GM21367 (cell line): ENCODE data around the gene CDYL2.

Experiments used
- ATAC-seq: cut with Tn5 transposase; IDR thresholded peaks from one replicate; pipeline ENCODE4 v1.9.1; 2021; ENCODE audit not compliant: unreplicated experiment

Gene CDYL2

DNA sequence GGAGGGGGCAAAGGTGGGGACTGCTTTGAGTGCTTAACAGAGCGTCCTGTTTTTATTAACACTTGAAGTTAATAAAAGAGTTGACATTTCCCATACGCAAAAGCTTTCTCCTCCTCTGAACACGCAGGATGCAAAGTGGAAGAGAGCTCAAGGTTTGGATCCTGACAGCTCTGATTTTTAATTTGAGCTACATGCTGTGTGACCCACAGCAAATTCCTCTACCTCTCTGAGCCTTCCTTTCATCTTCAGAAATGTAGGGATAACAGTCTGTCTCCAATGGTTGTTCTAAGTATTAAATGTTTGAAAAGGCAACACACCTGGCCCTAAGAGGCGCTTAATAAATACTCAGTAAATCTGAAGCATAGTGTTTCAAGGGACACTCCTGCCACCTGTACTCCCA, 93.0 kb downstream of the CDYL2 start:
- ATAC-seq: no peak

DNA sequence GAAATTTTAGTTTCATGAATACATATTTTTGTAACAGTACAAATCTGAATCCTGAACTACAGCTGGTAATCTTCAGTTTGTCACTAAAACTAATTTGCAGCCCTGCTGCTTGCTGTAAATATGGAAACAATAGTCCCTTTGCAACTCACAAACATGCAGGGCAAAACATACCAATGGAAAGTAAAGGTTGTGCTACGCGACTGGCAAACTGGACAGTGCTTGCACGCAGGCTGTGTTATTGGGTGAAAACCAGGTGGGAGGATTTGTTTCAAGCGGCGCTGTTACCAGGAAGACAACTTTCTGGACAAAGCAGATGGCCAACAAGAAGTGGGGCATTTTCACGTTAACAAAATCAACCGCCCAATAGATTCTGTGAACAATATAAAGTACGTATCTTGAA, 93.5 kb downstream of the CDYL2 start:
- ATAC-seq: no peak

DNA sequence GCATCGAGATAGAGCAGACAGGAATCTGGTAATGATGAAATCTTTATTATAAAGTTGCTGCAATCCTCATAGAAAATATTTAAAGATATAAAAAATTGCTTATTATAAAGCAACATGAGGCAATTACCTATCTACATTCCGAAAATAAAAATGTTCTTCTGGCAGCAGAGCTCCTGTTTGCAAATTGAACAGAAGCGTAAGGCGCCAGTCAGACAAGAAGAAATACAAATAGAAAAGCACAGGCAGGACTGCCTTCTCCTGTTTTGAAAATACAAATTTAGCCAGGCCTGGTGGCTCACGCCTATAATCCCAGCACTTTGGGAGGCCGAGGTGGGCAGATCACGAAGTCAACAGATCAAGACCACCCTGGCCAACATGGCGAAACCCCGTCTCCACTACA, 95.6 kb downstream of the CDYL2 start:
- no peak for ATAC-seq

DNA sequence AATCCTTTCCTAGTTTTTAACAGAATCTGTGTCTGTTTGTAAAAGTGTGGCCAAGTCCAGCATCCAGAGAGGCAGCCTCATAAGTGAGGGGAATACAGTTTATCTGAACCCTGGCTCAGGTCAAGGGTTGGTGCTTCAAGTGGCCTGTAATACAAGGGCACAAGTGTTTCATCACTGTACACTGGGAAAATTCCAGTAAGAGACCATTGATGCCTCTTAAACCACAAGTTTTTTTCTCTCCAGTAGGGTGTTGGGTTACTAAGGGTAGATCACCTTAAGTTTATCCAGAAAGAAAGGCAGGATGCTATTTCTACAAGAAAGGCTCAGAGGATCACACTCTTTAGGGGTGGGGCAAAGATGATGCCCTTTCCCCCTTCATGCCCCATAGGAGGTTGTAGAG, 96.7 kb downstream of the CDYL2 start:
- ATAC-seq: no peak

DNA sequence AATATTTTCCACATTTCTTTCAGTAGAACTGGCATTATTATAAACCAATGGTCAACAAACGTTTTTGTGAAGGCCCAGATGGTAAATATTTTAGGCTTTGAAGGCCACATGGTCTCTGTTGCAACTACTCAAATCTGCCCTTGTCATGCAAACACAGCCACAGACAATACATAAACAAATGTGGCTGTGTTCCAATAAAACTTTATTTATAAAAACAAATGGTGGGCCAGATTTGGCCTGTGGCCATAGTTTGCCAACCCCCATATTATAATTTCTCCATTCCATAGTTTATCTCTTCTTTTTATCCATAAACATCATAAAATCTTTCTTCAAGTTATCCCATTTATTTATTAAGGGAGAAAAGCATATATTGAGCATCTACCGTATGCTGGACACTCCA, 98.8 kb downstream of the CDYL2 start:
- no peak for ATAC-seq

DNA sequence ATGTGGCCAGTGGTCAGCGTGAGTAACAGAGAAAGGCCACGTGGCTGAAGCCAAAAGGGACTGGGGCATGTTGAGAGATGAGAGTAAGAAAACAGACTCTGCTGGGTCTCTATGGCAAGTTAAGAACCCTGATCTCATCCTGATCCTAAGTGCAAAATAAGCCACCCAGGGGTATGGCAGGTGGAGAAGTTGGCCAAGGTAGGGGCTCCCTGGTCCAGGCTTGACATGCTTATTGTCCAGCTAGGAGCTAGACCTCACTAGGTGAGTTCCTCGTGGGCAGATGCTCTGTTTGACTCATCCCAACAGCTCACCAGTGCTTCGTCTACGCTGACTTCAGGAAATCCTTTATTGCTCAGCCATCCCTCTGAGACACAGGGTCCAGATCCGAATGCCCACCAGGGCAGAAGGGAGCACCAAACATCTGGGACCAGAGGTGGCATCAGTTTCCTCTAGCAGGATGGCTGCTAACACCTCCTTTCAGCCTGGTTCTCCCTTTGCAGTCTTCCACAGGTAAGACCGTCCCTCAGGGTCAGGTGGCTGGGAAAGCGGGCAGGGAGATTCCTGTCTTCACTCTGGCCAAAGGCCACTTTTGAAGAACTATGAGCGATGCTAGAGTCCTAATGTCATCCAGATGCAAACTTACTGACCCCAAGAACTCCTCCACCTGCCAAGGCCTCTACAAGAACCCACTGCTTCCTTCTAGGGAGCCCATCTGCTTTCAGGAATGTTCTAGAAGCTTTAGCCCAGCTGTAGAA, 99.5 kb downstream of the CDYL2 start:
- no peak for ATAC-seq

DNA sequence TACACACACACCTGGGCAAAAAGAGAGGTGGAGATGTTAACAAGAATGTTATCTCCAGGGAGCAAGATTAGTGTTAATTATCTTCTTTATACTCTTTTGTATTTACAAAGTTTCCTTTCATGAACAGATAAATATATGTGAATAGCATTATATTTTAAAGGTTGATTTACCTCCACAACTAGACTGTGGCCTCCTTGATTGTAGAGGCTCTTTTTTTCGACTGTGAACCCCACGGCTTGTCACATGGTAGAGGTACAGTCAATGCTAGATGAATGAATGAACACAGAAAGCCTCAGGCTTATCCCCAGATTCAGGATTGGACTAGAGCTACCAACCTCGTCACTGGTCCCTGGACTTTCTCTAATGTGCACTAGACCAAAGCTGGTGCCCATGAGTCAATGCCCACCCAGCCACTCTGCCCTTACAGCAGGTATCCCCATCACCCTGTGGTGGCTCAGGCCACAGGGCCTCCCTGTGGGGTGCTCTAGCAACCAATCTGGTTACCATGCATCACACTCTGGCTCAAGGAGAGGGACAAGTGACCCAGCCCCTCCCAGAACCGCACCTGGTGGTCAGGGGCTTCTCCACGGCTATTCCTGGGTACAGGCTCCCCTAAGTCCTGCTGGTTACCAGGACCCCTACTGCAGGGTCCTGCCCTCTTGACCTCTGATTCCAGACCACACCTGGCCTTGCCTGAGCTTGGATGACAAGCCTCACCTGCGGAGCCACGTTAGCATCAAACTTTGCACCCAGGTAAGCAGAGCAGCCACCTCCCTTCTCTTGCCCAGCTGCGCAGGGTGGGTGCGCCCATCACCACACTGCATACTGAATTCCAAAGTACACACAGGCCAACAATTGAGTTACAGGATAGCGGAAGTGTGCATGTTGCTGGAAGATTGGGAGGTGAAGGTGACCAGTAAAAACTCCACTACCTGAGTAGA, 101.0 kb downstream of the CDYL2 start:
- ATAC-seq: no peak

DNA sequence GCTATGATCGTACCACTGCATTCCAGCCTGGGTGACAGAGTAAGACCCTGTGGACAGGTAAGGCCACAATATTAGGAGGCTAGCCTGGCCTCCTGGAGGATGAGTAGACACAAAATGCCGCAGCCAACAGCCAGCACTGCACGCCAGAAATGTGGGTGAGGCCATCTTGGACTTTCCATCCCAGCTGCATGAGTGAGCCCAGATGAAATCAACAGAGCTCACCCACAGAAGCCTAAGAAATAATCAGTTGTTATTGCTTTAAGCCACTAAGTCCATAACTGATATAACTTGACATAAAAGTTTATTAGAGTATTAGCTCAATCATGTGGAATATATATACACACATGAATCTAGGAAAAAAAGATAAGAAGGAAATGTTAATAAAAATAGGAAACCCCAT, 101.7 kb downstream of the CDYL2 start:
- no peak for ATAC-seq

DNA sequence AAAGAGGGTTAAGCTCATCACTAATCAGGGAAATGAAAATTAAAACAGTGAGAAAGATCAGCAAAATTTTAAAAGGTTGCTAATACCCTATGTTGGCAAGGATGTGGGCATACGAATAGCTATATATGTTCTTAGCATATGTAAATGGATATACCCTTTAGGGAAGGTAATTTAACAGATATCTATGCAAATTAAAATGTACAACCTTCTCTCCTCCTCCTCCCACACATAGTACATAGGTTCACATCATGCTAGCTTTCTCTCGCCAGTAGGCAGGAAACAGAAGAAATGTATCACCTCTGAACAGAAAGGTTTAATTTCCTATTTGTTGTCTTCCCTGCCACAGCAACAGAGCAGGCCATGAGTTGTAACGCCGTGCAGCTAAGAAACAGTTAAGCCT, 103.8 kb downstream of the CDYL2 start:
- no peak for ATAC-seq

DNA sequence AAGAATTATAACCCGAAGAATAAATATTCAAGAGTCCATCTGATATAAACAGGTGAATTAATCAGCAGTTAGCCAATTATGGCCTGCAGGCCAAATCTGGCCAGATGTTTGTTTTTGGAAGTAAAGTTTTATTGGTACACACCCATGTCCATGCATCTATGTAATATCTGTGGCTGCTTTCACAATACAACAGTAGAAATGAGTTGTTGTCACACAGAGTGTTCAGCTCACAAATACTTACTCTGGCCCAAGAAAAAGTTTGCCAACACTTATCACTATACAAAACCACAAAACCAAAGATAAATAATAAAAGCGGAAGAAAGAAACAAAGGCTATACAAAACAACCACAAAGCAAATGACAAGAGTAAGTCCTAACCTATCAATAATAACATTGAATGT, 109.4 kb downstream of the CDYL2 start:
- no peak for ATAC-seq

DNA sequence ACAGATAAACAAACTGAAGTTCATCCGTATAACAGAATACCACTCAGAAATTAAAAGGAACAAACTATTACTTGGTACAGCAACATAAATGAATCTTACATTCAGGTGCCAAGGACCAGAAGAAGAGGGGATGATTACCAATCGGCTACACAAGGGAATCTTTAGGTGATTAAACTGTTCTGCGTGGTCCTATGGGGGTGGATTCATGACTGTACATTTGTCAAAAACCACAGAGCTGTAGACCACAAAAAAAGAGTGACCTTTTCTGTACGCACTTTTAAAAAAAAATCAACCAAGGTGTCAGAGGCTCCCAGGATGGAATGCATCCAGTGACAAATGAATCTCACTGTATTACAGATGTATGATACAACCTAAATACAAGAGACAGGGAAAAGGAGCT, 110.8 kb downstream of the CDYL2 start:
- no peak for ATAC-seq

DNA sequence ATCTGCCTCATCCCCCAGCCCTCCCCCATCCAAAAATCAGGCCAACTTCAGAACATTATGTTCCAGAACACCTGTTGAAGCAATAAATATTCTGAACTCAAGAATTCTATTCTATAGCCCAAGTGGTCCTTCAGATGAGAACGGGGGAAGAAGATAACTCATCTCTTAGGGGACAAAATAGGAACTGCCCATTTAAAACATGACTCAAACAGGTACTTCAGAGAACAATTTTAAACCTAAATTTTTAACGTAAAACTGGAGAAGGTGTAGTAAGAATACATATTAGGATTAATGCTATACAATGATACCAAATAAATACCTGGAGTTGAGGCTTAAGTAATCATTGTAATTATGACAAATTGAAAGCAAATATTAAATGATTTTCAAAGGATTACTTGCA, 112.1 kb downstream of the CDYL2 start:
- ATAC-seq: no peak

DNA sequence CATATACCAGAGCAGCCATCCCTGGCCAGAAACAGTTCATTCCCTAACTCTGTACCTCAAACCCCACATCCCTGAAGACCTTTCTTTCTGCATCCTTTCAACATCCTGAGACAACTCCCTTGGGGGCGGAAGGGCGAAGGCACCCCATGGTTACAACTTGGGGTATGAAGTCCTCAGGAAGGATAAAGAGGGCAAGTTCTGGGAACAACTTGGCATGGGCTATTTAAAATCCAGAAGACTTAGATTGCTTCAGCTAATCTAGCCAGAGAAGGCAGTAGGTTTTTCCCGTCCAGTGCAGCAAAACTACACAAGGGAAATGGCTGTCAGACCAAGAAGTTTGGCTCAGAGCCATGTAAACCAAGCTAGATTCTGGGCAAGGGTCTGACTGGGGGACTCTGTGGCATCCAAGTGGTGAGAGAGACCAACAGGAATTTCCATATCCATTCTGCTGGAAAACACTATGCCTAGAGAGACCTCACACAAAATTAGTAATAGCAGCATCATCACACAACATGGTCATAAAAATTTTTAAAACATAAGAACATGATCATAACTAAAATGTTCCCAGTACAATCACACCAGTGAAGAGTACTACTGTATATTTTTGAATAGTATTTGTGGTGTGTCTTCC, 113.2 kb downstream of the CDYL2 start:
- ATAC-seq: no peak

DNA sequence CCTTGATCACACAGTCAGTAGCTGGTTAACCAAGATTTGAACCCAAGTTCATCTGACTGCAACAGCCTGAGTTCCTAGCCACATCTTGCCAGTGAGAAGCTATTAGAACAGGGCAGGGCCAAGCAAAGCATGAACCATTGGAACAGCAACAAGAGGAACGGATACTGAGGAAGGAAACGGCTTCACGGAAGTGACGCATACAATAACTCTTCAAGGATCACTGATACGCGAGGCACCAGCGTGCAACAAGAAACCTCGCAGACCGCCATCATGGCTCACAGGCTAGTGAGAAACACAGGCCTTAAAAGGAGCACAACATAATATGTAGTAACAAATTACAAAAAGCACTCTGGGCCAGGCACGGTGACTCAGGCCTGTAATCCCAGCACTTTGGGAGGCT, 114.9 kb downstream of the CDYL2 start:
- no peak for ATAC-seq

DNA sequence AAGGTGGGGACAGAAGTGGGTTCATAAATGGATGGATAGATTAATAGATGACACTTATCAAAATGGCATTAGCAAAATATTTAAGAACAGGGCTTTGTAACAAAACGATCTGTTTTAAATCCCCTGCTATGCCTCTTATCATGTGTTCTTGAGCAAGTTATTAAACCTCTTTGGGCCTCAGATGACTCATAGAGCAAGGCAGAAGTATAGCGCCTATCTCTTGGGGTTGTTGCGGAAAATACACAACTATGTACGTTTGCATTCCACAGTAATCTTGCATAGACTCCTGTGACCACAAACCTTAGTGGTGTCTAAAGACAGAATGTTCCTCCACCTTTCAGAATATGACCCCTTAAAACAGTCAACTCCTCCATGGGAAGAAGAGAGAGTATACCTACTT, 116.8 kb downstream of the CDYL2 start:
- no peak for ATAC-seq

DNA sequence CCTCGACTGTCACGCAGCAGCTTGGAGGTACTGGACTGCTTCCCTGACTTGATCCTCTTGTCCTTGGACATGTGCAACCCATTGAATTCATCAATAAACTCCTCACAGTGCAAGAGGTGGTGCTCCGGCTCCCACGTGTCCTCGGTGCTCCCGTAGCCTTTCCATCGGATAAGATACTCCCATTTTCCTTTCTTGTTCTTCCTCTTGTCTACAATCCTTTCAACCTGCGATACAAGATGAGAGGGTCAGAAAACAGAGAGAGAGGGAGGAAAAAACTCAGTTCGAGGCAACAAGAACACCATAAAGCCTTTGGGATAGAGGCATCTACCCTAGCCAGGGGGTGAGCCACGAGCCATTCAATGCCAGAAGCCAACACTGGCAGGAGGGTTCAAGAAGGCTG, 119.5 kb downstream of the CDYL2 start:
- ATAC-seq: no peak

DNA sequence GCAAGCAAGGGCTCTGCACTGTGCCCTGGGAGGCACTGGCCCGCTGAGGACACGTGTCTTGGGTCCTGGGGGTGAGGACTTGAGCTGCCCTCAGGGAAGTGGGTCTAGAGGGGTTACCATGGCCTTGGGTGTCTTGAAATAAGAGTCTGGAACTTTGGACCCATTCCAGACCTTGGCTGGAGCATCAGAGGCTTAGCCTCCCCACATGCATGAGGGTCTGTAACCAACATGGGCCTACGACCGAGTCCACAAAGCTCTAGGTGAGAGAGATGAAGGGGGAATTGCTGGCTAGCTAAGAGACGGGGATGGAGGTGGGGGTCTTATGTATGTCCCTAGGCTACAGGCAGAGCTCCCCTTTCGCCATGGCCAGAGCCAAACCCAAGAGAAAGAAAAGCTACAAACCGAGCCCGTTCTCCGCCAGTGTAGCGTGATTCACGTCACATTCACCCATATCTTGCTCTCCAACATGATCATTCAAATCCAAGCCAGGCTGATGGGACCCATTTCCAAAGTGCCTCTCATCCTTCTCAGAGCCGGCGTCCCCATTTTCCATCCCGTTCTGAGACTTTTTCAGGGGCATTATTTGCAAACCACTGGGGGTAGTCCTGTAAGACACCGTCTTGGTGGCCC, 120.1 kb downstream of the CDYL2 start:
- ATAC-seq: no peak

DNA sequence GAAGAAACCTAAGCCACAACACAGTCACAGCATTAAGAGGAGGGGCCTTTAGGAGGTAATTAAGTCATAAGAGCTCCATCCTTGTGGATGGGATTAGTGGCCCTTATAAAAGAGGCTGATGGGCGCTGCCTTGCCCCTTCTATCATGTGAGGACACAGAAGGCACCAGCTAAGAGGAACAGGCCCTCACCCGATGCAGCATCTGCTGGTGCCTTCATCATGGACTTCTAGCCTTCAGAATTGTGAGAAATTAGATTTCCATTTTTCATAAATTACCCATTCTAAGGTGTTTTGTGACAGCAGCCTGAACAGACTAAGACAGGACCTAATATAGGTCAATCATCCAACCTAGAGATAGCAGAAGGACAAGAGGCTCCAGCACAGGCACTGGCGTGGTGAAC, 120.8 kb downstream of the CDYL2 start:
- no peak for ATAC-seq

DNA sequence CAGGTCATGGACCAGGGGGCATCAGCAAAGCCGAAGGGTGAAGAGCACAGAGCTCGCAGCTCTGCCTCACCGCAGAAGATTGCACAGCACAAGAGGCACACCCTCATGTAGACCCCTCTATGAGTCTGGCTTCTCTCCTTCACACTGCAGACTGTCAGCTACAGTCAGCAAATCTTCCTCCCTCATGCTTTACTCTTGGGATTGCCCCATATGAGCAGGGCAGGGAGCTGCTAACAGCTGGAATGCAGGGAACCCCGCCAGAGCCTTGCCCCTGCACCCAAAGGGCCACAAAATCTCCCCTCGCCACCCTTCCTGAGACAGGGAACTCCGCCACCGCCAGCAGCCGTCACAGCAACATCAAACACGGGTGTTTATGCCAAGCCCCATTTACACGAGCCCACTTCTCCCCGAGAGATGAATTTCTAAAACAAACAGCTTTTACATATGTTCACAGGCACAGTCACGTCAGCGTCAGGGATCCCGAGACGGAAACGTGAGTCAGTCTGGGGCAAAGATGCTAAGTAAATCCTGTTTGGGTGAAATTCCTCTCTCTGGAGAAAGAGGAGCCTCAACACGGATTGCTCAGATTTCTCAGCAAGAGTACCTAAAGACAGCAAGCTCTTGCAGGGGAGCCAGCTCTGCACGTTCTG, 121.9 kb downstream of the CDYL2 start:
- ATAC-seq: no peak

DNA sequence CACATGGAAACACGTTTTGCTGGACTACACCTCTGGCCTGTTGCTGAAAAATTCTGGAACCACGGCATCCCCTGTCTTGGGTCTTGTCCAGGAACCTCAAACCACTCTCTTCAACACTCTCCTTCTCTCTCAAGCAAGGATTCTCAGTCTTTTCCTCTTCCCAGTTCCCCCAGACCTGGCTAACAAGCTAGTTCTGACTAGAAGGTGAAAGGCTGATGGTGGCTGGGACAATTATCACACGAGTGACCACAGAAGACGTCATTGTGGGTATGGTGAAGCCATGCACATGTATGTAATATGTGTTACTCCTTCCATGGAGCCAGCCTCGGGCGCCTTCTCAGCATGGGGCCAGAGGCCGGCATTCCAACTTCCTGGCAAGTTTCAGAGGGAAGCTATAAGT, 123.0 kb downstream of the CDYL2 start:
- ATAC-seq: no peak

DNA sequence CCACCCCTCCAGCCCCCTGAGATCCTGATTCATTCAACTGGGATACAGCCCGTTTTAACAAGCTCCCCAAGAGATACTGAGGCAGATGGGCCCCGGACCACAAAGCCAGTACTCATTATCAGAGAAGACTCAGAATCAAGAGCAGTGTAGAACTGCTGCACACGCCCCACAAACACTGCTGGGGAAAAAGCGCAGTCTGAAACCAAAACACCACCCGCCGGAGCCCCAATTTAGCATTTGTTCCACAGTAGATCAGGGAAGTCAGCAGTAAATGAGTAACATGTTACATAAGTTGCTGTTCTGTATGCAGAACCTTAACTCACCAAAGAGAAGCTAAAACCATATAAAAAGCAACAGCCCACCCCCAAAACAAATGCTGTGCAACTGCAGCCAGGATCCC, 123.6 kb downstream of the CDYL2 start:
- no peak for ATAC-seq
